ENCODE data around the gene GPRC5C. TPM values are rescaled to one million over a fixed set of nuclear protein-coding genes. Genes with fewer than 3 reads are reported as not detected.
A peak's percentile ranks its signal among the peaks of the same experiment; 100 is the strongest.

Gene GPRC5C
- total and polyA plus RNA-seq, 2 of the 13 experiments (the other 11 are each of a cell fraction or from before 2014, with no cell fraction given): 85.6 to 300 TPM

- TF ChIP-seq ZNF281 (CRISPR knock-in tag; IDR thresholded peaks at IDR 0.05; ENCODE audit: borderline replicate concordance): peak; percentile 96
- peak; percentile 97 for TF ChIP-seq RBAK (CRISPR knock-in tag; IDR thresholded peaks at IDR 0.05)
- peak; percentile 73 for TF ChIP-seq SNAI1 (CRISPR knock-in tag; IDR thresholded peaks at IDR 0.05; ENCODE audit: borderline replicate concordance)
- TF ChIP-seq PREB (CRISPR knock-in tag; IDR thresholded peaks at IDR 0.05): peak; percentile 22; the same call in 1 of the 2 replicates
- peak; percentile 68; the same call in 1 of the 2 replicates for TF ChIP-seq ERF (CRISPR knock-in tag; IDR thresholded peaks at IDR 0.05)
- TF ChIP-seq CAMTA2 (CRISPR knock-in tag; IDR thresholded peaks at IDR 0.05; ENCODE audit: borderline replicate concordance): no peak
- TF ChIP-seq ZNF296 (CRISPR knock-in tag; conservative IDR thresholded peaks at IDR 0.05): peak; percentile 58
- TF ChIP-seq E2F5 (CRISPR knock-in tag; conservative IDR thresholded peaks at IDR 0.05): 0 out of 2 replicates have a peak, but pooled peaks have one; percentile 36
- no peak; the same call in 1 of the 2 replicates for TF ChIP-seq MAFG (CRISPR knock-in tag; IDR thresholded peaks at IDR 0.05)
- no peak; the same call in 1 of the 2 replicates for TF ChIP-seq MIXL1 (CRISPR knock-in tag; IDR thresholded peaks at IDR 0.05)
- peak; percentile 99 for TF ChIP-seq HNRNPK (IDR thresholded peaks at IDR 0.05; ENCODE audit: low read depth, low read length, poor library complexity, severe bottlenecking)
- no peak; the same call in 1 of the 2 replicates for TF ChIP-seq KDM5A (IDR thresholded peaks at IDR 0.05; ENCODE audit: borderline replicate concordance, low read length)
- TF ChIP-seq TCF7L2 (IDR thresholded peaks at IDR 0.05; ENCODE audit: low read depth, low read length): no peak
- TF ChIP-seq MTA3 (CRISPR knock-in tag; IDR thresholded peaks at IDR 0.05): no peak
- peak; percentile 64 for TF ChIP-seq MEIS2 (CRISPR knock-in tag; IDR thresholded peaks at IDR 0.05)
- TF ChIP-seq MXD3 (CRISPR knock-in tag; IDR thresholded peaks at IDR 0.05): no peak
- no peak; the same call in none of the 2 replicates for TF ChIP-seq ZNF430 (CRISPR knock-in tag; IDR thresholded peaks at IDR 0.05)
- TF ChIP-seq ZNF558 (CRISPR knock-in tag; IDR thresholded peaks at IDR 0.05; ENCODE audit: borderline replicate concordance): 0 out of 2 replicates have a peak, but pooled peaks have one; percentile 40
- TF ChIP-seq TFAP4 (IDR thresholded peaks at IDR 0.05; ENCODE audit: borderline replicate concordance, low read depth): peak; percentile 98
- peak; percentile 88; the same call in 1 of the 2 replicates for TF ChIP-seq MAZ (IDR thresholded peaks at IDR 0.05; ENCODE audit: borderline replicate concordance, low read depth, low read length)
- TF ChIP-seq MAZ (CRISPR knock-in tag; IDR thresholded peaks at IDR 0.05; ENCODE audit: low read depth): peak; percentile 91
- TF ChIP-seq GFI1 (CRISPR knock-in tag; IDR thresholded peaks at IDR 0.05; ENCODE audit: borderline replicate concordance): no peak
These were observed 951 bp upstream of the GPRC5C start (continued) for GRCh38 chr17:74430706-74431567.

Measured in HepG2 (cell line).